ENCODE data around the gene EML1.

Gene EML1

DNA sequence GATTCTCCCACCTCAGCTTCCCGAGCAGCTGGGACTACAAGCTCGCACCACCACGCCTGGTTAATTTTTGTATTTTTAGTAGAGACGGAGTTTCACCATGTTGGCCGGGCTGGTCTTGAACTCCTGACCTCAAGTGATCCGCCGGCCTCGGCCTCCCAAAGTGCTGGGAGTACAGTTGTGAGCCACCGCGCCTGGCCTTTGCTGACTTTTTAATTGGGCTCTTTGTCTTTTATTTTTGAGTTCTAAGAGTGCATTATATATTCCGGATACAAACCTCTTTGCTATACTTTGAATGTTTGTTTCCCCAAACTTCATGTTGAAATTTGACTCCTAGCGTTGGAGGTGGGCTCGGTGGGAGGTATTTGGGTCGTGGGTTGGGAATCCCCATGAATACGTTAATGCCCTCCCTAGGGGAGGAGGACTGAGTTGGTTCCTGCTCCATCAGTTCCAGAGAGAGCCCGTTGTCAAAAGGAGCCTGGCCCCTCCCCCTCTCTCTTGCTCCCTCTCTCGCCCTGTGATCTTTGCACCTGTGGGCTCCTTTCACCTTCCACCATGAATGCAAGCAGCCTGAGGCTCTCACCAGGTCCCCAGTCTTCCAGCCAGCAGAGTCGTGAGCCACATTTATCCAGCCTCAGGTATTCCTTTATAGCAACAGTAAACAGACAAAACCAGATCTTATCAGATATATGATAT, 168.8 kb downstream of the EML1 start:
- no peak for DNase-seq (ENCODE audit: low read depth)
- TF ChIP-seq, protein P1, sequence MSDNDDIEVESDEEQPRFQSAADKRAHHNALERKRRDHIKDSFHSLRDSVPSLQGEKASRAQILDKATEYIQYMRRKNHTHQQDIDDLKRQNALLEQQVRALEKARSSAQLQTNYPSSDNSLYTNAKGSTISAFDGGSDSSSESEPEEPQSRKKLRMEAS (IDR thresholded peaks at IDR 0.05; ENCODE audit: low read depth, low read length) = no peak
- TF ChIP-seq POLR2A (IDR thresholded peaks at IDR 0.05; ENCODE audit: extremely low read depth, insufficient read length) (no peak), MYC (IDR thresholded peaks at IDR 0.05; ENCODE audit: low read depth, low read length) (no peak)
- TF ChIP-seq, protein P2, sequence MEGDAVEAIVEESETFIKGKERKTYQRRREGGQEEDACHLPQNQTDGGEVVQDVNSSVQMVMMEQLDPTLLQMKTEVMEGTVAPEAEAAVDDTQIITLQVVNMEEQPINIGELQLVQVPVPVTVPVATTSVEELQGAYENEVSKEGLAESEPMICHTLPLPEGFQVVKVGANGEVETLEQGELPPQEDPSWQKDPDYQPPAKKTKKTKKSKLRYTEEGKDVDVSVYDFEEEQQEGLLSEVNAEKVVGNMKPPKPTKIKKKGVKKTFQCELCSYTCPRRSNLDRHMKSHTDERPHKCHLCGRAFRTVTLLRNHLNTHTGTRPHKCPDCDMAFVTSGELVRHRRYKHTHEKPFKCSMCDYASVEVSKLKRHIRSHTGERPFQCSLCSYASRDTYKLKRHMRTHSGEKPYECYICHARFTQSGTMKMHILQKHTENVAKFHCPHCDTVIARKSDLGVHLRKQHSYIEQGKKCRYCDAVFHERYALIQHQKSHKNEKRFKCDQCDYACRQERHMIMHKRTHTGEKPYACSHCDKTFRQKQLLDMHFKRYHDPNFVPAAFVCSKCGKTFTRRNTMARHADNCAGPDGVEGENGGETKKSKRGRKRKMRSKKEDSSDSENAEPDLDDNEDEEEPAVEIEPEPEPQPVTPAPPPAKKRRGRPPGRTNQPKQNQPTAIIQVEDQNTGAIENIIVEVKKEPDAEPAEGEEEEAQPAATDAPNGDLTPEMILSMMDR (IDR thresholded peaks at IDR 0.05; ENCODE audit: low read depth, low read length) = no peak

GRCh38 chr14:99964979-99965378, 171.8 kb downstream of the EML1 start:
- H3K4me3 ChIP-seq (ENCODE audit: low read depth, low read length) = no peak overlapping the region
- TF ChIP-seq, protein P2 (IDR thresholded peaks at IDR 0.05; ENCODE audit: low read depth, low read length) = no peak
- TF ChIP-seq POLR2A (IDR thresholded peaks at IDR 0.05; ENCODE audit: extremely low read depth, insufficient read length) = no peak
- no peak for TF ChIP-seq MYC (IDR thresholded peaks at IDR 0.05; ENCODE audit: low read depth, low read length)
- TF ChIP-seq, protein P1 (IDR thresholded peaks at IDR 0.05; ENCODE audit: low read depth, low read length) = no peak
- no peak for DNase-seq (ENCODE audit: low read depth)

More for the DNA sequence above, 168.8 kb downstream of the EML1 start:
- no peak overlapping the region for H3K4me3 ChIP-seq (ENCODE audit: low read depth, low read length)

- no peak overlapping the region for H3K4me3 ChIP-seq (ENCODE audit: low read depth, low read length)
- no peak for DNase-seq (ENCODE audit: low read depth)
- TF ChIP-seq, protein P1 (IDR thresholded peaks at IDR 0.05; ENCODE audit: low read depth, low read length) = no peak
- TF ChIP-seq POLR2A (IDR thresholded peaks at IDR 0.05; ENCODE audit: extremely low read depth, insufficient read length) (no peak), MYC (IDR thresholded peaks at IDR 0.05; ENCODE audit: low read depth, low read length) (no peak)
- TF ChIP-seq, protein P2 (IDR thresholded peaks at IDR 0.05; ENCODE audit: low read depth, low read length) = no peak
Measured at GRCh38 chr14:99966037-99966835, 173.0 kb downstream of the EML1 start.

- TF ChIP-seq POLR2A (IDR thresholded peaks at IDR 0.05; ENCODE audit: extremely low read depth, insufficient read length) = no peak
- H3K4me3 ChIP-seq (ENCODE audit: low read depth, low read length) = no peak overlapping the region
- DNase-seq (ENCODE audit: low read depth) = no peak
Measured at GRCh38 chr14:99966912-99967311, 173.7 kb downstream of the EML1 start.

GRCh38 chr14:99968191-99968920, 175.1 kb downstream of the EML1 start:
- no peak for TF ChIP-seq POLR2A (IDR thresholded peaks at IDR 0.05; ENCODE audit: extremely low read depth, insufficient read length)
- TF ChIP-seq, protein P1 (IDR thresholded peaks at IDR 0.05; ENCODE audit: low read depth, low read length) = no peak
- no peak for TF ChIP-seq MYC (IDR thresholded peaks at IDR 0.05; ENCODE audit: low read depth, low read length)
- TF ChIP-seq, protein P2 (IDR thresholded peaks at IDR 0.05; ENCODE audit: low read depth, low read length) = no peak
- no peak for DNase-seq (ENCODE audit: low read depth)
- H3K4me3 ChIP-seq (ENCODE audit: low read depth, low read length) = no peak overlapping the region

DNA sequence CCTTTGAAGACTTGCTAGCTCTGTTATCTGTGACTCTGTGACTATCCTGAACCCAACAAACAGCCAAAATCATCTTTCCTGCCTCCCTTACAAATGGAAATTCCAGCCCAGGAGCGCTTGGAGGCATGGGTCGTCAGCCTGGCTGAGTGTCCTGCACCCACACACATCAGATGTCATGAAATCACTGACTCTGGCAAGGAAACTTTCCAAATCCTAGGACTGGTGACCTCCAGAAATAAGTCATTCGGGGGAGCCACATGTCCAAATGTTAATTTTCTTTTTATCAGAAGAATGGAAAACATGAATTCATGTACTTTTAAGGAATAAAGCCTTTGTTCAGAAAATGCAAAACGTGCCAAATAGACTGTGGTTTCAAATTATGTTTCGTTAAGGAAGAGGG, 175.7 kb downstream of the EML1 start:
- H3K4me3 ChIP-seq (ENCODE audit: low read depth, low read length) = no peak overlapping the region
- DNase-seq (ENCODE audit: low read depth) = no peak
- TF ChIP-seq, protein P2 (IDR thresholded peaks at IDR 0.05; ENCODE audit: low read depth, low read length) = no peak
- TF ChIP-seq, protein P1 (IDR thresholded peaks at IDR 0.05; ENCODE audit: low read depth, low read length) = no peak
- TF ChIP-seq MYC (IDR thresholded peaks at IDR 0.05; ENCODE audit: low read depth, low read length) (no peak), POLR2A (IDR thresholded peaks at IDR 0.05; ENCODE audit: extremely low read depth, insufficient read length) (no peak)

Measured in NB4 (cell line).